A549 (cell line): ENCODE data around the gene GABARAP.

Source experiments
- CBX2 ChIP-seq: fragments of 200-600 bp; sonication (generic); IDR thresholded peaks from 2 replicates; pipeline ENCODE4 v1.6.1; 2016; ENCODE audit warnings: low read depth, mild to moderate bottlenecking, borderline replicate concordance
- CHD4 ChIP-seq: fragments of 200-600 bp; sonication (generic); IDR thresholded peaks from 2 replicates; pipeline ENCODE4 v1.6.1; 2016; ENCODE audit warnings: antibody characterized with exemption, mild to moderate bottlenecking, borderline replicate concordance
- HDAC2 ChIP-seq: fragments of 200-600 bp; sonication (generic); IDR thresholded peaks from 2 replicates; pipeline ENCODE4 v1.6.1; 2016
- HOXB5 ChIP-seq: fragments of 250-450 bp; sonication (Bioruptor Pico); IDR thresholded peaks from 2 replicates; pipeline ENCODE4 v1.5.0; 2020; ENCODE audit warnings: mild to moderate bottlenecking, moderate library complexity
- TF ChIP-seq, protein P1 (sequence below): fragments of >200 bp; sonication (Bioruptor Twin); formaldehyde crosslinking; IDR thresholded peaks from 3 replicates; pipeline ENCODE4 v1.5.1; 2016

DNA sequence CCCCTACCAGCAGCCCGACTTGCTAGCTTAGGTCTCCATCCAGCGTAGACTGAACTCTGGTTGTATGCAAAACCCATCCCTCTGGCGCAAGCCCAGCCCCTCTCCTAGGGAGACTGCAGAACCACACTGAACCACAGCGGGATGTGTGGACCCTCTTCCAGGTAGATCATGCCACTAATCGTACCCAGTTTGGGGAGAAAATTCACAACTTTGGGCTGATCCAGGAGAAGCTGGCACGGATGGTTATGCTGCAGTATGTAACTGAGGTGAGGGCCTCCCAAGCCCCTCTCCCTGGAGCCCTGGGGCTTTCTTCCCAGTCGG lies 19.3 kb downstream of the GABARAP start:
- TF ChIP-seq CHD4 = no peak
- no peak for TF ChIP-seq HDAC2
- no peak for TF ChIP-seq HOXB5 (CRISPR knock-in tag)
- TF ChIP-seq, protein P1, sequence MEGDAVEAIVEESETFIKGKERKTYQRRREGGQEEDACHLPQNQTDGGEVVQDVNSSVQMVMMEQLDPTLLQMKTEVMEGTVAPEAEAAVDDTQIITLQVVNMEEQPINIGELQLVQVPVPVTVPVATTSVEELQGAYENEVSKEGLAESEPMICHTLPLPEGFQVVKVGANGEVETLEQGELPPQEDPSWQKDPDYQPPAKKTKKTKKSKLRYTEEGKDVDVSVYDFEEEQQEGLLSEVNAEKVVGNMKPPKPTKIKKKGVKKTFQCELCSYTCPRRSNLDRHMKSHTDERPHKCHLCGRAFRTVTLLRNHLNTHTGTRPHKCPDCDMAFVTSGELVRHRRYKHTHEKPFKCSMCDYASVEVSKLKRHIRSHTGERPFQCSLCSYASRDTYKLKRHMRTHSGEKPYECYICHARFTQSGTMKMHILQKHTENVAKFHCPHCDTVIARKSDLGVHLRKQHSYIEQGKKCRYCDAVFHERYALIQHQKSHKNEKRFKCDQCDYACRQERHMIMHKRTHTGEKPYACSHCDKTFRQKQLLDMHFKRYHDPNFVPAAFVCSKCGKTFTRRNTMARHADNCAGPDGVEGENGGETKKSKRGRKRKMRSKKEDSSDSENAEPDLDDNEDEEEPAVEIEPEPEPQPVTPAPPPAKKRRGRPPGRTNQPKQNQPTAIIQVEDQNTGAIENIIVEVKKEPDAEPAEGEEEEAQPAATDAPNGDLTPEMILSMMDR = no peak
- no peak for TF ChIP-seq CBX2
